H1 (cell line): ENCODE measurements around the gene IQCN. TPM values are rescaled to one million over a fixed set of nuclear protein-coding genes. Genes with fewer than 3 reads are reported as not detected.

Source experiments
- HDAC6 ChIP-seq: IDR thresholded peaks from one replicate; pipeline ENCODE4 v1.7.1; 2012; ENCODE audit warnings: low read depth, mild to moderate bottlenecking, inconsistent platforms, low read length, moderate library complexity
- KDM5A ChIP-seq: fragments of 200-600 bp; IDR thresholded peaks from 2 replicates; pipeline ENCODE4 v1.7.1; 2012; ENCODE audit warnings: mild to moderate bottlenecking, low read length, inconsistent platforms, mixed read lengths
- SIX5 ChIP-seq: IDR thresholded peaks from 2 replicates; pipeline ENCODE4 v1.6.1; 2011; ENCODE audit warnings: mild to moderate bottlenecking, low read depth, low read length
- polyA plus RNA-seq, 7 experiments: library from polyadenylated mRNA; depleted of rRNA in 3 of 7; stranded (reverse) in 5 of 7; unstranded in 2 of 7; fragments of >200 nt in 5 of 7; fragments of 200-250 nt in 2 of 7; gene quantifications; 1 replicate in 5 of 7; 2 replicates in 1 of 7; 4 replicates in 1 of 7; pipeline versions ENCODE4 v1.2.1 to v1.2.3, GENCODE V29; 2011 to 2013; ENCODE audit warnings: missing spikeins in 2 of 7, mixed read lengths in 2 of 7
- total RNA-seq: library from RNA; stranded (reverse); fragmentation: NEBNext Ultra II Directional; extraction: Animal tissue kit (Norgen Biotek cat#: 25700); gene quantifications from 2 replicates; pipeline ENCODE4 v1.2.1, GENCODE V29; 2021

IQCN gene
- total and polyA plus RNA-seq, 2 of the 8 experiments (the other 6 are each of a cell fraction or from before 2014, with no cell fraction given), result 0.36 to 1.0 TPM

- no peak for TF ChIP-seq KDM5A
- no peak for TF ChIP-seq HDAC6
- no peak for TF ChIP-seq SIX5
Observed at GRCh38 chr19:18224525-18225354, 49.5 kb downstream of the IQCN start (continued).
